ENCODE data around the gene TMX2. TPM values are rescaled to one million over a fixed set of nuclear protein-coding genes. Genes with fewer than 3 reads are reported as not detected.

TMX2 gene, protein sequence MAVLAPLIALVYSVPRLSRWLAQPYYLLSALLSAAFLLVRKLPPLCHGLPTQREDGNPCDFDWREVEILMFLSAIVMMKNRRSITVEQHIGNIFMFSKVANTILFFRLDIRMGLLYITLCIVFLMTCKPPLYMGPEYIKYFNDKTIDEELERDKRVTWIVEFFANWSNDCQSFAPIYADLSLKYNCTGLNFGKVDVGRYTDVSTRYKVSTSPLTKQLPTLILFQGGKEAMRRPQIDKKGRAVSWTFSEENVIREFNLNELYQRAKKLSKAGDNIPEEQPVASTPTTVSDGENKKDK
- total RNA-seq (2022; extraction: Qiagen RNA extraction) = 143 to 164 TPM (median 150 TPM) in 5 replicates

DNA sequence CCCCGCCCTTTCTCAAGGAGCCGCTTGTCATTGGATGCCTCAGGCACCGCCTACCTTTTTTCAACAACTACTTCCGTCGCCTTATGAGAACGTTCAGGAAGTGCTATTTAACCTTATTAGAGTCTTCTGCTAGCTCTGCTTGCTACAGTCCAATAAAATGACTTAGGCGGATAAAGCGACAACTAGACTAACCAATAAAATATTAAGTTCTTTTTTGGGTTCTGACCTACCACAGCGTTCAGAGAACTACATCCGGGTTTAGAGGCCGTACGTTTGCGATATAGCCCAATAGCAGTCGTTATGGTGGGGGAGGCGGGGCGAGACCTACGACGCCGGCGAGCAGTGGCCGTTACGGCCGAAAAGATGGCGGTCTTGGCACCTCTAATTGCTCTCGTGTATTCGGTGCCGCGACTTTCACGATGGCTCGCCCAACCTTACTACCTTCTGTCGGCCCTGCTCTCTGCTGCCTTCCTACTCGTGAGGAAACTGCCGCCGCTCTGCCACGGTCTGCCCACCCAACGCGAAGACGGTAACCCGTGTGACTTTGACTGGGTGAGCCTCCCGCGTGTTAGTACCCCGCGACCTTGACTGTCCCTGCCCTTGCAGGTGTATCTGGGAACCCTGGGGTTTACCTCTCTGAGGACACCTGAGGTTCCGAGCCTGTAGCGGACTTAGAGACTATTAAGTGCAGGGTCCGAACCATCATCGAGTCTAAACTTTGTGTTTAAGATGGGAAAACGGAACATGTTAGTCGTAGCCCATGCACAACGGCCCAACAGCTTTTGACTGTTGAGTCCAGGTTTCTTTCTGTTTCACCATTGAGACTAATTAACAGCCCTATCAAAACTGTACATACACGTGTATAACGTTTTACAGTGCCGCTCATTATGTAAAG lies at the start of gene TMX2:
TMX2 (plus strand) TSS at position 338 of the 895 bp plus-strand sequence; CDS start at position 364, 26 bp downstream.

DNA sequence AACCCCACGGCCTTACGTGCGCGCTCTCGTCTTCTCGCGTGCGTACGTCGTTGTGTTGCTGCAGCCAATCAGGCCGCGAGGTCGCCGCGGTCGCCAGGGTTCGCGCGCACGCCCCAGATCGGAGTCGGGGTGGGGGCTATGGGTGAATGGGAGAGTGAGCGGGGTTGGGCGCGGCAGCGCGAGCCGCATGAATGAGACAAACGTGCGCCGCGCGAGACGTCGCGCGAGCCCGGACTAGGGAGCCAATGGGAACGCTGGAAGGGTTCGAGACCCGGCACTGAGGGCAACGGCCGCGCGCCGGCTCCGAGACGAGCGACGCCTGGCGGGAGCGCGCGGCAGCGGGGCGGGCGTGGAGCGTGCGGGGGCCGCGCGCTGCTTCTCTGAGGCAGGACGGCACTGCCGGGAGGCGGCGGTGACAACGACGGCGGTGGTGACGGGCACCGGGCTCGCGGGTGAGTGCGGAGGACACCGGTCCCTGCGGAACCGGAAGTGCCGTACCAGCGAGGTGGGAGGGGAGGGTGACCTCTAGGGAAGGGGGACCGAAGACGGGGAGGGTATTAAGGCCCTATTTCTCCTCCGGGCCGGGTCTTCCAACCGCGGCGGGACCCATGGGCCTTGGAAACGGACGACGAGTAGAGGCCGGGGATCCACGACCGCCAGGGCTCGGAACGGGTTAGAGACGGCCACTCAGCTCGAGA lies 44.5 kb upstream of the TMX2 start, which contains the start of gene ZDHHC5:
ZDHHC5 (plus strand) TSS at position 379 of the 698 bp plus-strand sequence. CDS start 4,977 bp downstream, outside the sequence.

DNA sequence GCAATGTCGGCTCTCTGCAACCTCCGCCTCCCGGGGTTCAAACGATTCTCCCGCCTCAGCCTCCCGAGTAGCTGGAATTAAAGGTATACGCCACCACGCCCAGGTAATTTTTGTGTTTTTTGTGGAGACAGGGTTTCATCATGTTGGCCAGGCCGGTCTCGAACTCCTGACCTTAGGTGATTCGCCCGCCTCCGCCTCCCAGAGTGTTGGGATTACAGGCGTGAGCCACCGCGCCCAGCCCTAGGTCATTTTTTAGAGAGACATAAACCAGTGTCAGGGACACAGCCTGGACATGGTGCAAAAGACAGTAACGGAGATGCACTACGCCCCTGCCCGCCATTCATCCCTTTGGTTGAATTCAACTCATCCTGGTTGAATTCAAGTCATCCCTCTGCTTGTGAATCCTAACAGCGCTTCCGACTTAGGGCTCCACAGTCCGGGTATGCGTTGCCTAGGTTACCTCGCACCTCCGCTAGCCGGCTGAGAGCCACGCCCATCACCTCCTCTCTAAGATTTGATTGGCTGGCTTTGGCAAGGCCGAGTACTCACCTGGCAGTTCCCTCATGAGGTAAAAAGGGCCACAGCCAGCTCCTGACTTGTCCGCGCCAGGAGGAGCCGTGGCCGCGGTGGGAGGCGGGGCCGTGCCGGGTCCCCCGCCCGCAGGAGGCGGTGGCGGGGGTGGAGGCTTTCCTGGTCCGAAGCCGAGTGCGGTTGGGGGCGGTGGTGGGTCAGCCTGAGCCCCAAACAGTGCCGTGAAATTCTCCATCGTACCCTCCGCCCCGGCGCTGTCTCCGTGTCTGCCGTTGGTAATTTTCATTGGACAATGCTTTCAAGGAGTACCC lies 758 bp upstream of the TMX2 start, which contains the start of gene MED19:
MED19 (minus strand) TSS at position 802 of the 842 bp plus-strand sequence; CDS start at position 766, 36 bp downstream.

DNA sequence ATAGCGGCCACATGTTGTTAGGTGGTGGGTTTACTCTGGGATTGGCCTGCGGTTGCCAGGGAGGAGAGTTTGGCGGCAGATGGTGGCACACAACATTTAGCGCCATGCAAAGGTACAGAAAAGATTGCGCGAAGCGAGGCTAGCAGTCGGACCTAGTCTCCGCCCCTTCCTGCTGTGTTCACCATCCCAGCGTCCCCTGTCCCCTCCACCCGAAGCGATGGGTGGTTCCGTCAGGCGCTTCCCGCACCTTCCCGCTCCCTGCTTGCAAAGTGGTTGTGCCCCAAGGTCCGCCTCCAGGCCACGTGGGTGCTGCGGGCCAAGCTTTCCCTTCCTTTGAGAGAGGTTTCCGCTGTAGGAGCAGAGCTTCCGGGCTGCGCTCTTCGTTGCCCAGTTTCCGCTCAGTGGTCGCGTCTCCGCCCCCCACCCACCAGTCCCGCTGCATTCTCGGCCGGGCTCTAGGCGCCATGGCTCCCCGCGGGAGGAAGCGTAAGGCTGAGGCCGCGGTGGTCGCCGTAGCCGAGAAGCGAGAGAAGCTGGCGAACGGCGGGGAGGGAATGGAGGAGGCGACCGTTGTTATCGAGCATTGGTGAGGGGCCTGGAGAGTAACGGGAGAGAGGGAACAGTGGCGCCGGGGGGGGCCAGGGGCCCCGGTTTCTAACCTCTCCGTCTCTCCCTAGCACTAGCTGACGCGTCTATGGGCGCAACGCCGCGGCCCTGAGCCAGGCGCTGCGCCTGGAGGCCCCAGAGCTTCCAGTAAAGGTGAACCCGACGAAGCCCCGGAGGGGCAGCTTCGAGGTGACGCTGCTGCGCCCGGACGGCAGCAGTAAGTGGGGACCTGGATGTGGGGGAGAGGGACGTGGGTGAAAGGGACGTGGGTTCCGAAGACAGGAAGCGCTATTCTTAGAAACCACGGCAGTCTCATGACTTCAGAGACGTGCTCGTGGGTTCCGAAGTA lies 29.0 kb downstream of the TMX2 start, which contains the start of gene SELENOH:
SELENOH (plus strand) TSS at position 360 of the 955 bp plus-strand sequence; CDS start at position 465, 105 bp downstream.

DNA sequence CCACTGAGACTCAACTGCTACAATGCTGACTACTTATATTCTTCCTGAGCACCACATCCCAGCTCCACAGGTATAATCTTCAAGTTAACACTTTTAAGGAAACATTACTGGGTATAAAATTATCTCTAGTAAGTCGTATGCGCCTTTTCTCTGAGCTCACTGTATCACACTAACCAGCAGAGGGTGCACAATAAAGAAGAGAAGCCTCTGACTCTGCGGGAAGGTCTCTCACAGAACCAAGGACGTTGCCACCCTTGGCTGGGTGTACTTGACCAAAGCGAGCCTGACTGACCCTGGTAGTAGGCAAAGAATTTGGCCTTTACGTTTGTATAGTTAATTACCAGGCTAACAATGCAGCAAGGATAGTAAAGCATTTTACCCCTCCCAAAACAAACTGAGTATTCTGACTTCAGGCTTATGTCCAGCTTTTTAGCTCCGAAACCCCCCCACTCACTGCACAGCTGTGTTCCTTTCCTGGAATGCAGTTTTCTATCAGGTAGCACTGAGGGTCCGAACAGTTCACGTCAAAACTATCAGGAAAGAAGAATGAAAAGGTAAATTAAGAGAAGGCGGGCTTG lies 39.4 kb downstream of the TMX2 start, which contains the start of gene BTBD18:
BTBD18 (minus strand) TSS at position 144 of the 578 bp plus-strand sequence. CDS start 631 bp downstream, outside the sequence.

DNA sequence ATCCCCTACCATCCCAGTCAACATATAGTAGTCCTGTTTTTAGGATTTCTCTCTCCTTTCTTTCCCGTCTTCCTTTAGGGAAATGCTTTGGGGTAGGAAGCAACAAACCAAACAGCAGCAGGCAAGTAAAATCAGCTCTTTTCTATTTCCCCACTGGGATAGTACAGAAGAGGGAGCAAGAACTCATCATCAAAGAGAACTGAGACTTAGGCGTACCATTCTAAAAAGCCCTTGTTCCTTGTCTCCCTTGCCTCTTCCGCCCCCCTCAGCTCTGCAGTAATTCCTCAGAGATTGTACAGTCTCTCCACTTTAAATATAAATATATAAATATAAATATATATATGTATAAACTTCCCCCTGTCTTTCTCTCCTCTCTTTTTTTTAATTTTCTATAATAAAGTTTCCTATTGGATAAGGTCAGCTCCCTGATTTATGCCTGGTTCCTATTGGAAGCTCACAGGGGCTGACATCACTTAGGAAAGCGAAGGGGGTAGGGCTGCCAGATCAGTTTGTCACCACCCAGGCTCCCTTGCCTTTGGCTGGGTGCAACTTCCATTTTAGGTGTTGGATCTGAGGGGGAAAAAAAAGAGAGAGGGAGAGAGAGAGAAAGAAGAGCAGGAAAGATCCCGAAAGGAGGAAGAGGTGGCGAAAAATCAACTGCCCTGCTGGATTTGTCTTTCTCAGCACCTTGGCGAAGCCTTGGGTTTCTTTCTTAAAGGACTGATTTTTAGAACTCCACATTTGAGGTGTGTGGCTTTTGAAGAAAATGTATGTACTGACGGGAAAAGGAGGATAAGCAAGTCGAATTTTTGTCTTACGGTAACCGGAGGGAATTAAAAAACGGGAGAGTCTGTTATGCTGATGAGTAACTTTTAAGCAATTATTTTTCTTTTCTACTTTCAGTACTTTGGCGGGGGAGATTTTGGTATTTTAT lies 49.2 kb downstream of the TMX2 start, which contains the start of gene CTNND1:
CTNND1 (plus strand) TSS at position 502 of the 934 bp plus-strand sequence. CDS start 29,677 bp downstream, outside the sequence.

Other genes with a start within 250 kb of the TMX2 start
- gene SLC43A1, start 196.9 kb upstream of the TMX2 start, total RNA-seq (2022; extraction: Qiagen RNA extraction) = 2.1 to 3.3 TPM (median 2.6 TPM) in 5 replicates
- 146 to 173 TPM (median 158 TPM) in 5 replicates for gene TIMM10, start 181.8 kb upstream of the TMX2 start, total RNA-seq (2022; extraction: Qiagen RNA extraction)
- gene SMTNL1, start 175.0 kb upstream of the TMX2 start, total RNA-seq (2022; extraction: Qiagen RNA extraction) = not detected in 5 replicates
- gene UBE2L6, start 144.9 kb upstream of the TMX2 start, total RNA-seq (2022; extraction: Qiagen RNA extraction) = 34.7 to 42.5 TPM (median 39.8 TPM) in 5 replicates
- gene SERPING1, start 114.9 kb upstream of the TMX2 start, total RNA-seq (2022; extraction: Qiagen RNA extraction) = 0.63 to 1.0 TPM (median 0.83 TPM) in 5 replicates
- 0.13 to 0.41 TPM (median 0.18 TPM) in 5 replicates for gene YPEL4, start 62.7 kb upstream of the TMX2 start, total RNA-seq (2022; extraction: Qiagen RNA extraction)
- 26.8 to 28.8 TPM (median 28.0 TPM) in 5 replicates for gene CLP1, start 54.8 kb upstream of the TMX2 start, total RNA-seq (2022; extraction: Qiagen RNA extraction)
- gene ZDHHC5, start 44.5 kb upstream of the TMX2 start, total RNA-seq (2022; extraction: Qiagen RNA extraction) = 68.3 to 76.4 TPM (median 69.7 TPM) in 5 replicates
- 26.3 to 33.5 TPM (median 30.9 TPM) in 5 replicates for gene MED19, start 378 bp upstream of the TMX2 start, total RNA-seq (2022; extraction: Qiagen RNA extraction)
- 113 to 155 TPM (median 142 TPM) in 5 replicates for gene SELENOH, start 28.9 kb downstream of the TMX2 start, total RNA-seq (2022; extraction: Qiagen RNA extraction)
- not detected in 5 replicates for gene BTBD18, start 39.2 kb downstream of the TMX2 start, total RNA-seq (2022; extraction: Qiagen RNA extraction)
- 53.6 to 65.9 TPM (median 63.4 TPM) in 5 replicates for gene CTNND1, start 49.2 kb downstream of the TMX2 start, total RNA-seq (2022; extraction: Qiagen RNA extraction)

Data from A549 treated with Mapracorat at 1 μM for 4 hours (cell line).